SW 1271 (cell line): ENCODE measurements around the gene CELF1.
A peak's percentile ranks its signal among the peaks of the same experiment; 100 is the strongest.

Experiments
- DNase-seq, 2 experiments: peaks; one replicate each; lab custom pipeline; 2025; lab: John Stamatoyannopoulos, UW

Gene CELF1

GRCh38 chr11:47447906-47448305 lies 105.0 kb downstream of the CELF1 start:
- no peak for DNase-seq

GRCh38 chr11:47446833-47447232 lies 106.1 kb downstream of the CELF1 start:
- DNase-seq, result no peak

DNA sequence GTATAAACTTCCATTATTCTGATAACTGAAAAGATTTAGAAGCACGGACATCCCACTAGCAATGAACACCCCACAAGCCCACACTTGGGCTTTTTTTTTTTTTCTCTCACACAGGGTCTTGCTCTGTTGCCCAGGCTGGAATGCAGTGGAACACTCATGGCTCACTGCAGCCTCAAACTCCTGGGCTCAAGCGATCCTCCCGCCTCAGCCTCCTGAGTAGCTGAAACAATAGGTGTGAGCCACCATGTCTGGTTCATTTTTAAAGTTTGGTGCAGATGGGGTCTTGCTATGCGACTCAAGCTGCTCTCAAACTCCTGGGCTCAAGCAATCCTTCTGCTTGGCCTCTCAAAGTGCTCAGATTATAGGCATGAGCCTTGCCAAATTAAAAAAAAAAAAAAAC lies 107.1 kb downstream of the CELF1 start:
- DNase-seq, result no peak

DNA sequence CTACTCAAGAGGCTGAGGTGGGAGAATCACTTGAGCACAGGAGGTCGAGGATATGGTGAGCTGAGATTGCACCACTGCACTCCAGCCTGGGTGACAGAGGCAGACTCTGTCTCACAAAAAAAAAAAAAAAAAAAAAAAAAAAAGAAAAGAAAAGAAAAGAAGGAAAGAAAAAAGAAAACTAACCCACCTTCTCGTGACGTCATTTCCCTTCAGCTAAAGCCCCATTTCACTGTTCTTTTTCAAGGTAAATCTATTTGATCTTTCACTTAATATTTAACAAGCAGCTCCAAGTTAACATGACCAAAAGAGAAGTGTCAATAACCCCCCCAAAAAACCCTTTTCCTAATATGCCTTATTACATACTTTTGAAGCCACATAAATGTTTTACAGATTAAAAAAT lies 109.1 kb downstream of the CELF1 start:
- DNase-seq, result no peak

GRCh38 chr11:47443028-47443700 lies 109.8 kb downstream of the CELF1 start:
- no peak for DNase-seq

DNA sequence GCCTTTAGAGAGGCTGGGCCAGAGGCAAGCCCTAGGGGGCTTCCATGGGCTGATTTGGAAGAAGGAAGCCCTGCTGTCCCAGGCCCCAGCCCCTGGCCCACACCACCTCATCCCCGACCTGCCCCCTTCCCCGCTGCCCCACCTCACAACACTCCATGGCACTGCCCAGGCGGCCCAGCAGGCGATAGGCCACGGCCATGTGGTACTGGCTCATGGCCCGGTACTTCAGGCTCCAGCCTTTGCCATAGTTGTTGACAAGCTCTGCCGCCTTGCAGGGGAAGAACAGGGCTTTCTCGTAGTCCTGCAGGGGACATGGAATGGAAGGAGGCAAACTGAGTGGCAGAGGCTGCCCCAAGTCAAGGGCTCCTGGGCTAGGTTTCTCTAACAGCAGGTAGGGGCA lies 110.4 kb downstream of the CELF1 start:
- no peak for DNase-seq

DNA sequence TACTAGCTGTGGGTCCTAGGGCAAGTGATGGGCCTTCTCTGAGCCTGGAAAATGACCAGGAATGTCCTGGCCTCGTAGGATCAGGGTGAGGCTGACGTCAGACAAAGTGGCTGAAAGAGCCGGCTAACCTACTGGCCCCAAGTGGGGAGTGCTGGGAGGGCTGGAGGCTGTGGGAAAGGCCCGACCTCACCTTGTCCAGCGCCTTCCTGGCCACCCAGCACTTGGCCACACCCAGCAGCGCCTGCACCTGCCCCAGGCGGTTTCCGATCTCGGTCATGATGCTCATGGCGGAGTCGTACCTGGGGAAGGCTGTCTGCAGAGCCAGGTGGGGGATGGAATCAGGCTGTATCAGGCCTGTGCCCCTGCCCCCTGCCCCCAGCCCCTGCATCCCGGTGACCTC lies 111.5 kb downstream of the CELF1 start:
- no peak for DNase-seq

- DNase-seq, result no peak
Measured at GRCh38 chr11:47440054-47440476, 112.9 kb downstream of the CELF1 start.

- DNase-seq, result no peak
Measured at GRCh38 chr11:47438721-47439120, 114.2 kb downstream of the CELF1 start.

GRCh38 chr11:47437746-47438418 lies 115.0 kb downstream of the CELF1 start:
- DNase-seq, result no peak

- DNase-seq, result no peak
Measured at GRCh38 chr11:47437218-47437745, 115.7 kb downstream of the CELF1 start.

GRCh38 chr11:47436726-47437125 lies 116.2 kb downstream of the CELF1 start:
- DNase-seq, result no peak

- no peak for DNase-seq
Measured at GRCh38 chr11:47435687-47436086, 117.2 kb downstream of the CELF1 start.

GRCh38 chr11:47434011-47434786 lies 118.7 kb downstream of the CELF1 start:
- DNase-seq, result no peak

- no peak for DNase-seq
Measured at GRCh38 chr11:47433157-47433556, 119.8 kb downstream of the CELF1 start.

DNA sequence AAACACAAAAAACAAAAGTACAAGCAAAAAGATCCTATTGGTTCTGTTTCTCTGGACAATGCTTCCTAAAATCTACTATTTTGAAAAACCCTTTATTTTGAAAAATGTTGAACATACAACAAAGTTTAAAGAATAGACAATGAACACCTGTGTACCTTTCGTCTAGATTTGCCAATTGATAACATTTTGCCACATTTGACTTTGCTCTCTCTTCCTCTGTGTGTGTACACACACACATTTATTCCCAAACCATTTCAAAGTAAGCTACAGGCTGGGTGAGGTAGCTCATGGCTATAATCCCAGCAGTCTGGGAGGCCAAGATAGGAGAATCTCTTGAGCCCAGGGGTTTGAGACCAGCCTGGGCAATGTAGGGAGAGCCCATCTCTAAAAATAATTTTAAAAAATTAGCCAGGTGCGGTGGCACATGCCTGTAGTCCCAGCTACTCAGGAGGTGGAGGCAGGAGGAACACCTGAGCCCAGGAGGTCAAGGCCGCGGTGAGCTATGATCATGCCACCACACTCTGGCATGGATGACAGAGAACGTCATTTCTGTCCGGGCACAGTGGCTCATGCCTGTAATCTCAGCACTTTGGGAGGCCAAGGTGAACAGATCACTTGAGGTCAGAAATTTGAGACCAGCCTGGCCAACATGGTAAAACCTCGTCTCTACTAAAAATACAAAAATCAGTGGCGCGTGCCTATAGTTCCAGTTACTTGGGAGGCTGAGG lies 121.4 kb downstream of the CELF1 start:
- DNase-seq, result no peak

DNA sequence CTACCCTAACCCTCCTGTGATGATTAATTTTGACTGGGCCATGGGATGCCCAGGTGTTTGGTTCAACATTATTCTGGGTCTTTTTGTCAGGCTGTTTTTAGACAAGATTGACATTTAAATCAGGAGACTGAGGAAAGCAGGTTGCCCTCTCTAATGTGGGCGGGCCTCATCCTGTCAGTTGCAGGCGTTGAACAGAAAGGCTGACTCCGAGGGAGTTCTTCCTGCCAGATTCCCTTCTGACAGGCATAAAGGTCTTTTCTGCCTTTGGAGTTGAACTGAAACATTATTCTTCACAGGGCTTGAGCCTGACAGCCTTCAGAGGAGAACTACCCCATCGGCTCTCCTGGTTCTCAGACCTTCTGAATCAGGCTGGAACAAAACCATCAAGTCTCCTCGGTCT lies 122.4 kb downstream of the CELF1 start:
- no peak for DNase-seq

- peak; percentile 89 to 94 for DNase-seq
Measured at GRCh38 chr11:47426062-47426956, 126.6 kb downstream of the CELF1 start, which contains the start of gene PSMC3. TSS of gene PSMC3 (minus strand) at chr11:47426439. CDS start at chr11:47426279, 160 bp downstream.

DNA sequence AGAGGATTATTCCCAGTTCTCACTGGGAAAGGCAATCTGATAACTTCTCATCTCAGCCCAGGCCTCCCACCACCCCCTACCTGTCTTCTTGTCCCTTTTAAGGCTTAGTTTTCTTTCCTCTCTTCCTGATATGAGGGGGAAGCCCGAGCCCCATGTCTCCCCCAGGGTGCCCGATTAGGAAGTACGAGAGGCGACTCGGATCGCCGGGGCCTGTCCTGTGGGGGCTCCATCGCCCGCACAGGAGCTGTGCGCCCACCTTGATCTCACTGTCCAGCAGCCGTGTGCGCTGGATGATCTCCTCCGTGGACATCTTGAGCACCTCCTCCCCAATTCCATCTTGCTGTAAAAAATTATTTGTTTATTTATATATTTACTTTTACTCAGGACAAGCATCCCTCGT lies 127.3 kb downstream of the CELF1 start:
- no peak for DNase-seq

DNA sequence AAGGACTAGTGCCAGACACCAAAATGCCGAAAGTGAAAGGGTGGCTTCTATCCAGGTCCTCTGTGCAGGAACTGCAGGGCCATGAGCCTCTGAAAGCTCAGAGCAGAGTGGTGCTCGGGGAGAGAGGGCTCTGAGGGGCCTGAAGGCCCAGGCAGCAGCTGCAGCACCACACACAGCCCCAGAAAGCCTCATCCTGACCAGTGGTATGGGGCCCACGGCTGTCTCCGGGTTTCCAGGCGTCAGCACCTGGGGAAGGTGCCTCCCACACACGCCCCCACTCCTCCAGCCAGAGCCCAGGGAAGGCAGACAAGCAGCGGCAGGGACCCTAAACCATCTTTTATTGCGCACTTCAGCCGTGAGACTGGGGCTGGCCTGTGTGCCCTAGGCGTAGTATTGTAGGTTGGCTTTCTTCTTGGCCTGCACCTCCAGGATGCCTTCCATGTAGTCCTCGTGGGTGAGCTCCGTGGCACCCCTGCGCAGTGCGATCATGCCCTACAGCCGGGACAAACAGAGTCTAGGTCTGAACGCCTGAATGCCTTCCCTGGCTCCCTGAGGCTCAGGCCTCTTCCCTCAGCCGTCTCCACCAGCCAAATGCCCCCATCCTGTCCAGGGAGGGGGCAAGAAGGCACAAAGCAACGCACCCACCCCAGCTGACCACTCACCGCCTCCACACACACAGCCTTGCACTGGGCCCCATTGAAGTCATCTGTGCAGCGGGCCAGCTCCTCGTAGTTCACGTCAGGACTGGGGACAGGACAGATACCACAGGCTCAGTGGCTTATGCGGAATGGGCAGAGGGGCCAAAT lies 134.3 kb downstream of the CELF1 start:
- no peak for DNase-seq
